HEK293T (cell line): ENCODE results near the gene BLCAP.

Experiments used
- ARNT ChIP-seq: fragments of 450-650 bp; IDR thresholded peaks from 2 replicates; pipeline ENCODE4 v1.6.1; 2017; ENCODE audit warnings: mild to moderate bottlenecking
- BHLHE40 ChIP-seq: fragments of 450-650 bp; IDR thresholded peaks from 2 replicates; pipeline ENCODE4 v1.6.1; 2016; ENCODE audit warnings: mild to moderate bottlenecking, moderate library complexity, borderline replicate concordance
- ELF4 ChIP-seq: fragments of 450-650 bp; IDR thresholded peaks from 2 replicates; pipeline ENCODE4 v1.6.1; 2017; ENCODE audit warnings: antibody characterized with exemption
- FOXA1 ChIP-seq: fragments of 450-650 bp; IDR thresholded peaks from 2 replicates; pipeline ENCODE4 v1.6.1; 2016; ENCODE audit warnings: mild to moderate bottlenecking
- FOXK2 ChIP-seq: fragments of 450-650 bp; IDR thresholded peaks from 2 replicates; pipeline ENCODE4 v1.6.1; 2016; ENCODE audit warnings: mild to moderate bottlenecking
- FOXM1 ChIP-seq: fragments of 450-650 bp; IDR thresholded peaks from 2 replicates; pipeline ENCODE4 v1.6.1; 2017; ENCODE audit warnings: mild to moderate bottlenecking, borderline replicate concordance
- HDGF ChIP-seq: fragments of 450-650 bp; IDR thresholded peaks from 2 replicates; pipeline ENCODE4 v1.6.1; 2017; ENCODE audit warnings: antibody characterized with exemption, borderline replicate concordance
- L3MBTL2 ChIP-seq: fragments of 450-650 bp; conservative IDR thresholded peaks from 2 replicates; pipeline ENCODE4 v1.6.1; 2016; ENCODE audit warnings: mild to moderate bottlenecking
- LEF1 ChIP-seq: fragments of 450-650 bp; IDR thresholded peaks from 2 replicates; pipeline ENCODE4 v1.6.1; 2017; ENCODE audit warnings: mild to moderate bottlenecking, borderline replicate concordance
- NFRKB ChIP-seq: fragments of 450-650 bp; IDR thresholded peaks from 2 replicates; pipeline ENCODE4 v1.6.1; 2016; ENCODE audit warnings: mild to moderate bottlenecking, moderate library complexity
- SP1 ChIP-seq: fragments of 450-650 bp; IDR thresholded peaks from 2 replicates; pipeline ENCODE4 v1.6.1; 2017
- SUZ12 ChIP-seq: fragments of 450-650 bp; IDR thresholded peaks from 2 replicates; pipeline ENCODE4 v1.6.1; 2016; ENCODE audit warnings: mild to moderate bottlenecking
- TARDBP ChIP-seq: fragments of 450-650 bp; IDR thresholded peaks from 2 replicates; pipeline ENCODE4 v1.6.1; 2016
- ZNF384 ChIP-seq: fragments of 450-650 bp; IDR thresholded peaks from 2 replicates; pipeline ENCODE4 v1.6.1; 2016

- TF ChIP-seq HDGF, result no peak
- TF ChIP-seq FOXM1, result no peak
- TF ChIP-seq FOXK2, result no peak
- TF ChIP-seq NFRKB, result no peak
- TF ChIP-seq BHLHE40, result no peak
- TF ChIP-seq ARNT, result no peak
- no peak for TF ChIP-seq LEF1
- no peak for TF ChIP-seq SUZ12
- no peak for TF ChIP-seq L3MBTL2
- no peak for TF ChIP-seq ELF4
- no peak for TF ChIP-seq FOXA1
- no peak for TF ChIP-seq TARDBP
- no peak for TF ChIP-seq ZNF384
- no peak for TF ChIP-seq SP1
These were observed 58.8 kb downstream of the BLCAP start for GRCh38 chr20:37468886-37469285.
